Neuronal stem cell (in vitro differentiated cells): ENCODE measurements around the gene CPM.

Source experiments
- DNase-seq: peaks from one replicate; pipeline ENCODE4 v3.0.0-alpha.2; 2013; ENCODE audit warnings: low spot score
- H2AFZ ChIP-seq: one replicate; pipeline ENCODE4 v1.6.1; 2013; ENCODE audit warnings: mild to moderate bottlenecking, low read length, inconsistent platforms
- H2AK5ac ChIP-seq: 2 replicates; pipeline ENCODE4 v1.6.1; 2013; ENCODE audit warnings: low read depth, mild to moderate bottlenecking, inconsistent platforms, low read length, moderate library complexity, mixed read lengths
- H2BK120ac ChIP-seq: 2 replicates; pipeline ENCODE4 v1.6.1; 2013; ENCODE audit warnings: low read depth, mild to moderate bottlenecking, inconsistent platforms, low read length, moderate library complexity, mixed read lengths
- H2BK12ac ChIP-seq: one replicate; pipeline ENCODE4 v1.6.1; 2013; ENCODE audit warnings: low read length, inconsistent platforms
- H2BK15ac ChIP-seq: 2 replicates; pipeline ENCODE4 v1.6.1; 2013; ENCODE audit warnings: mild to moderate bottlenecking, low read length, inconsistent platforms, mixed read lengths
- H2BK5ac ChIP-seq: one replicate; pipeline ENCODE4 v1.6.1; 2013; ENCODE audit warnings: inconsistent platforms, mild to moderate bottlenecking, low read length, moderate library complexity
- H3K14ac ChIP-seq: one replicate; pipeline ENCODE4 v1.6.1; 2013; ENCODE audit warnings: low read length, inconsistent platforms
- H3K18ac ChIP-seq: 2 replicates; pipeline ENCODE4 v1.6.1; 2013; ENCODE audit warnings: low read length, inconsistent platforms
- H3K23ac ChIP-seq: 2 replicates; pipeline ENCODE4 v1.6.1; 2013; ENCODE audit warnings: low read depth, mild to moderate bottlenecking, mixed read lengths, low read length, inconsistent platforms; ENCODE audit not compliant: poor library complexity
- H3K27ac ChIP-seq: replicated peaks from 3 replicates; pipeline ENCODE4 v1.5.1; 2013; ENCODE audit warnings: low read length, inconsistent platforms
- H3K27me3 ChIP-seq, 3 experiments: 2 replicates each; pipeline ENCODE4 v1.6.1; 2013; ENCODE audit warnings: low read length in 3 of 3, mild to moderate bottlenecking in 2 of 3, inconsistent platforms in 1 of 3, low read depth in 1 of 3, mixed read lengths in 1 of 3, moderate library complexity in 1 of 3; ENCODE audit not compliant: control insufficient read depth in 3 of 3, insufficient read depth in 3 of 3
- H3K36me3 ChIP-seq, 2 donors: replicated peaks in 1 of 2; 2 replicates each; pipeline ENCODE4 v1.6.1; 2013; ENCODE audit warnings: low read length in 2 of 2; ENCODE audit not compliant: control insufficient read depth in 2 of 2, insufficient read depth in 2 of 2
- H3K4ac ChIP-seq: 2 replicates; pipeline ENCODE4 v1.6.1; 2013; ENCODE audit warnings: inconsistent platforms, mild to moderate bottlenecking, low read length, moderate library complexity
- H3K4me1 ChIP-seq, 2 donors: 1 replicate in 1 of 2; 2 replicates in 1 of 2; pipeline ENCODE4 v1.6.1; 2013; ENCODE audit warnings: low read length in 2 of 2, low read depth in 1 of 2; ENCODE audit not compliant: control insufficient read depth in 2 of 2, insufficient read depth in 1 of 2
- H3K4me2 ChIP-seq: one replicate; pipeline ENCODE4 v1.6.1; 2013; ENCODE audit warnings: mild to moderate bottlenecking, low read length, inconsistent platforms; ENCODE audit not compliant: insufficient read depth, poor library complexity, severe bottlenecking
- H3K4me3 ChIP-seq, 2 donors: 2 replicates each; pipeline ENCODE4 v1.5.1; 2013; ENCODE audit warnings: low read length in 2 of 2, mild to moderate bottlenecking in 2 of 2, inconsistent platforms in 1 of 2, moderate library complexity in 1 of 2
- H3K79me1 ChIP-seq: one replicate; pipeline ENCODE4 v1.6.1; 2013; ENCODE audit warnings: low read depth, mild to moderate bottlenecking, inconsistent platforms, low read length, moderate library complexity
- H3K9ac ChIP-seq: one replicate; pipeline ENCODE4 v1.6.1; 2013; ENCODE audit warnings: mild to moderate bottlenecking, low read depth, low read length, inconsistent platforms; ENCODE audit not compliant: poor library complexity
- H3K9me3 ChIP-seq, 2 donors: replicated peaks in 1 of 2; 2 replicates each; pipeline versions ENCODE3 to v1.6.1; 2013; ENCODE audit warnings: low read length in 2 of 2, mild to moderate bottlenecking in 2 of 2, inconsistent platforms in 1 of 2, low read depth in 1 of 2, mixed read lengths in 1 of 2, moderate library complexity in 1 of 2; ENCODE audit not compliant: control insufficient read depth in 2 of 2, insufficient read depth in 1 of 2
- H4K8ac ChIP-seq: one replicate; pipeline ENCODE4 v1.6.1; 2013; ENCODE audit warnings: low read depth, mild to moderate bottlenecking, inconsistent platforms, low read length, moderate library complexity
- H4K91ac ChIP-seq: one replicate; pipeline ENCODE4 v1.6.1; 2013; ENCODE audit warnings: low read length, low read depth, mild to moderate bottlenecking, inconsistent platforms; ENCODE audit not compliant: poor library complexity
- WGBS, 2 donors: extraction: QIAGEN DNeasy Blood & Tissue Kit; methylation state at CpG; one replicate each; pipeline ENCODE4 v1.1.7; 2013; ENCODE audit warnings: missing lambda C conversion rate in 2 of 2, mixed read lengths in 1 of 2; ENCODE audit not compliant: insufficient read length in 2 of 2, insufficient replicate concordance in 1 of 2; ENCODE audit errors: extremely low coverage in 2 of 2; 5-methylcytosine and 5-hydroxymethylcytosine counted together

The CPM gene

DNA sequence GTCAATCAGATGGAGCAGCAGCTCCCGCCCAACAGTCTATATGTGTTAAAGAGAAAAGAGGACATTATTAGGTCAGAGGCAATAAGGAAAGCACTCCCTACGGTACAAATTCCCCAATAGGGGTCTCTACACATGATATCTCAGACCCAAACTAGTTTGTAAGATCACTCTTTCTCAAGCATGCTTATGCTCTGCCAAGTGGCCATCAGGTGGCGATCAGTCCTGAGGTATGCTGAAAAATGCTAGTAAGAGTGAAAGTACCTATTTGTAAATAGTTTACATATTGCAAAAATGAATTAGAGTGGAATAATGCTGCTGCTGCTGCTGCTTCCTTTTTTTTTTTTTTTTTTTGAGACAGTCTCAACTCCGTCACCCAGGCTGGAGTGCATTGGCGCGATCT is 61.0 kb downstream of the CPM start:
- Histone ChIP-seq H2BK120ac (no peak overlapping the region), H2AFZ (no peak overlapping the region), H3K36me3 (no peaks in the 10 kb centered on the region), H3K23ac (no peak overlapping the region), H3K9me3 (no peaks in the 10 kb centered on the region), H3K4me3 (no peak overlapping the region), H3K4me1 (peaks cover 0 to 6% of the 10 kb centered on the region in 2 donors), H2BK12ac (no peak overlapping the region), H3K4me2 (no peak overlapping the region), H3K79me1 (no peaks in the 10 kb centered on the region), H2BK15ac (no peak overlapping the region), H2AK5ac (no peak overlapping the region), H2BK5ac (no peak overlapping the region), H3K4ac (no peak overlapping the region), H3K27ac (no peak overlapping the region), H4K8ac (no peak overlapping the region), H3K18ac (no peak overlapping the region), H4K91ac (no peak overlapping the region), H3K9ac (no peak overlapping the region), H3K27me3 (peaks cover 0 to 5% (median 0%) of the 10 kb centered on the region in 3 experiments), H3K14ac (no peak overlapping the region)
- no peak for DNase-seq
- no CpG with 5 or more reads among the region's 6 CpGs for WGBS, 2 donors

DNA sequence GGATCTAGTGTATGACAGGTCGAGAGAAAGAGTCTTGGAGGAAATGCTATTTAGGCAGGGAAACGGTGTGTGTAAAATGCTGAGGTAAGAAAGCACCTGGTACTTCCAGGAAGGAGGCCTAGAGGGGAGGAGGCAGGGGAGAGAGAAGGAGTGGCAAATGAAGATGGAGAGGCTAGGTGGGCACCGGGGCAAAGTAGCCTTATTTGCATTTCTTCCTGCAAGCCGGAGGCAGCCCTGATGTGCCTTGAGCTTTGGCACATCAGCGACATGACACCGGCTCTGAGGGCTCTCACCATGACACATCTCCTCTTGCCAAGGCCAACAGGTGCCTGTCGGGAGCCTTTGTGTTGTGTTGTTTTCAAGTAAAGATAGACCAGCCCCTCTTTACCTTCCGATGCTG is 61.6 kb downstream of the CPM start:
- Histone ChIP-seq H3K4ac (no peak overlapping the region), H3K4me2 (no peak overlapping the region), H2BK12ac (no peak overlapping the region), H3K4me3 (no peak overlapping the region), H3K14ac (no peak overlapping the region), H2AK5ac (no peak overlapping the region), H4K91ac (no peak overlapping the region), H3K23ac (no peak overlapping the region), H2BK120ac (no peak overlapping the region), H3K9me3 (no peaks in the 10 kb centered on the region), H3K36me3 (no peaks in the 10 kb centered on the region), H4K8ac (no peak overlapping the region), H3K79me1 (no peaks in the 10 kb centered on the region), H3K27ac (no peak overlapping the region), H2AFZ (no peak overlapping the region), H3K27me3 (peaks cover 0 to 5% (median 0%) of the 10 kb centered on the region in 3 experiments), H3K18ac (no peak overlapping the region), H2BK5ac (no peak overlapping the region), H3K4me1 (peaks cover 0 to 1% of the 10 kb centered on the region in 2 donors), H2BK15ac (no peak overlapping the region), H3K9ac (peak overlapping the region; percentile 24)
- DNase-seq: no peak
- no CpG with 5 or more reads among the region's 8 CpGs for WGBS, 2 donors

DNA sequence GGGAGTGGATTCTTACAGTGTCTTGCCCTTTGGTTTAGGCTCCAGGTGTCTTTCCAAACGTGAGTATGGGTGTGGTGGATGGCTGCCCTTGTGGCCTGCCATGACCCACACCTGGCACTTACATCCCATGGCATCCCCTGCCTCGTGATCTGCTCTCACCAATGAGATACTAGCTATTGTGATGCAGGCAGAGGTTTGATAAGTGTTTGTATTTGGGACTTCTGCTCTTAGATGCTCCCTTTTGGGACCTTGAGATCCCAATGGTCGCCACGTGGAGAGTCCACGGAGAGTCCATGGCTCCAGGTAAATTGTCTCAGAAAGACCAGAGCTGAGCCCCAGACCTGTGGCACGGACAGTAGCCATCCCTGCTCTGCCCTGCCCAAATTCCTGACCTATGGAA is 62.5 kb downstream of the CPM start:
- Histone ChIP-seq H3K9me3 (no peaks in the 10 kb centered on the region), H2BK15ac (no peak overlapping the region), H4K8ac (no peak overlapping the region), H3K4me1 (no peaks in the 10 kb centered on the region), H3K18ac (no peak overlapping the region), H3K79me1 (no peaks in the 10 kb centered on the region), H2AK5ac (no peak overlapping the region), H3K27ac (no peak overlapping the region), H3K36me3 (no peaks in the 10 kb centered on the region), H3K23ac (no peak overlapping the region), H3K4me3 (no peak overlapping the region), H3K4me2 (no peak overlapping the region), H2BK120ac (no peak overlapping the region), H3K9ac (no peak overlapping the region), H4K91ac (no peak overlapping the region), H2BK5ac (no peak overlapping the region), H3K14ac (no peak overlapping the region), H2AFZ (no peak overlapping the region), H3K4ac (no peak overlapping the region), H2BK12ac (no peak overlapping the region), H3K27me3 (peaks cover 0 to 5% (median 0%) of the 10 kb centered on the region in 3 experiments)
- no peak for DNase-seq
- no CpG with 5 or more reads among the region's 6 CpGs for WGBS, 2 donors

DNA sequence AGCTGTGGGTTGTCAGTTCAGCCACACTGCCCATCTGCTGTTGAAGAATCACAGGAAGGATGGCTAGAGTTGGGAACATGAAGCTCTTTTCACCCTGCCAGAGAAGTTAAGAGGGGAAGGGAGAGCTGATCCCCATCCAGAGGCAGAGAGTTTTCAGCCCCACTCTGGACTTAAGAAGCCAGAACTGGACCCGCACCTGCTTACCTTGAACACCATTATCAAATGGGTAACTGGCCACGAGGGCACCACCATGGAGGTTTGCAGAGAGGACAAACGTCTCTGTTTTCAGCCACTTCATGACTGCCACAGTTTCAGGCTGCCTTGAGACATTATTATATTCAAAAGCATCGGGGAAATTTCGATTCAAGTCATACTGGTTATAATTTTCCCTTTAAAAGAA is 63.0 kb downstream of the CPM start:
- Histone ChIP-seq H3K4me3 (no peak overlapping the region), H2BK15ac (no peak overlapping the region), H4K8ac (no peak overlapping the region), H3K79me1 (no peaks in the 10 kb centered on the region), H3K14ac (no peak overlapping the region), H2BK5ac (no peak overlapping the region), H3K27ac (no peak overlapping the region), H3K9me3 (no peaks in the 10 kb centered on the region), H4K91ac (no peak overlapping the region), H3K4ac (no peak overlapping the region), H3K9ac (no peak overlapping the region), H3K4me2 (no peak overlapping the region), H2BK12ac (no peak overlapping the region), H2AK5ac (no peak overlapping the region), H2BK120ac (no peak overlapping the region), H3K36me3 (no peaks in the 10 kb centered on the region), H2AFZ (no peak overlapping the region), H3K18ac (no peak overlapping the region), H3K4me1 (no peaks in the 10 kb centered on the region), H3K27me3 (peaks cover 0 to 5% (median 0%) of the 10 kb centered on the region in 3 experiments), H3K23ac (no peak overlapping the region)
- WGBS, 2 donors: no CpG with 5 or more reads among the region's 5 CpGs
- no peak for DNase-seq
